Stimulated activated memory B cell treated with anti-CD40 and anti-IgM and Interleukin-4, amounts not matched to agents 10 μg/mL and 1 μg/mL and 100 μg/mL, for 72 hours (primary cell): Measurements from ENCODE around the gene HCST.

Source experiments
- ATAC-seq: fragments of 150-1000 bp; cut with Tn5 transposase; 2 replicates; pipeline ENCODE4 v1.10.0; 2021
- H3K27ac Mint-ChIP-seq: one replicate; pipeline ENCODE4 v1.8.0; 2022; ENCODE audit warnings: mild to moderate bottlenecking, mixed read lengths
- H3K27me3 Mint-ChIP-seq: one replicate; pipeline ENCODE4 v1.8.0; 2022; ENCODE audit warnings: mixed read lengths
- H3K36me3 Mint-ChIP-seq: one replicate; pipeline ENCODE4 v1.8.0; 2022; ENCODE audit warnings: mixed read lengths
- H3K4me1 Mint-ChIP-seq: one replicate; pipeline ENCODE4 v1.8.0; 2022; ENCODE audit warnings: mixed read lengths
- H3K4me3 Mint-ChIP-seq: one replicate; pipeline ENCODE4 v1.8.0; 2022; ENCODE audit warnings: mild to moderate bottlenecking, moderate library complexity, mixed read lengths
- H3K9me3 Mint-ChIP-seq: one replicate; pipeline ENCODE4 v1.8.0; 2022; ENCODE audit warnings: mixed read lengths

Gene HCST, protein sequence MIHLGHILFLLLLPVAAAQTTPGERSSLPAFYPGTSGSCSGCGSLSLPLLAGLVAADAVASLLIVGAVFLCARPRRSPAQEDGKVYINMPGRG

DNA sequence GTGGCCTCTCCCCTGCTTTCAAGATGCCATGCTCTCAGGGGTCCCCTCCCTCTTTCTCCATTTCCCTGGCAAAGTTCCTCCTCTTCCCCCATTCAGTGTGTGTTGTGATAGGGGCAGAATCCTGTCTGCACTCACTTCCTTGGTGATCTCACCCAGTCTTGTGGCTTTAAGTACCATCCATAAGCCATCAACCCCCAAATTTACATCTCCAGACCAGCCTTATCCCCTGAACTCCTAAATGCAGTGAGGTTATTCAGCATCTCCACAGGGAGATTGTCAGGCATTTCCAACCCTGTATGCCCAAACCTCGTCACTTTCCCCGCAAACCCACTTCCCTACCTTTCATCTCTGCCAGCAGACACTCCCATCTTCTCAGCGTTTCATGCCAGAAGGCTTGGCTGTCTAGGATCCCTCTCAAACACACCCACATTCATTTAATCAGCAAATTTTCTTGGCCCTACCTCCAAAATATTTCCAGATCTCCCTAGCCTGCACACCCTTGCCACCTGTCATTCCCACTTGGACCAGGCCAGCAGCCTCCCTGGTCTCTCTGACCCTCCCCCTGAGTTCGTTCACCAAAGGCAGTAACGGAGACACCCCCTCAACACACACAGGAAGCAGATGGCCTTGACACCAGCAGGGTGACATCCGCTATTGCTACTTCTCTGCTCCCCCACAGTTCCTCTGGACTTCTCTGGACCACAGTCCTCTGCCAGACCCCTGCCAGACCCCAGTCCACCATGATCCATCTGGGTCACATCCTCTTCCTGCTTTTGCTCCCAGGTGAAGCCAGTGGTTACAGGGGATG, at the start of gene HCST:
Gene HCST, plus strand, starts transcription at position 676 of the 808 bp plus-strand sequence. Its CDS starts 65 bp downstream, at position 741.
- peaks cover 32% of the 10 kb centered on the region for H3K36me3 Mint-ChIP-seq
- peak within 1 kb of the TSS; percentile 99 for H3K27ac Mint-ChIP-seq
- H3K27me3 Mint-ChIP-seq: no peaks in the 10 kb centered on the region
- H3K9me3 Mint-ChIP-seq: no peaks in the 10 kb centered on the region
- peaks cover 73% of the 10 kb centered on the region for H3K4me1 Mint-ChIP-seq
- ATAC-seq: no peak
- peak within 1 kb of the TSS; percentile 85 for H3K4me3 Mint-ChIP-seq

DNA sequence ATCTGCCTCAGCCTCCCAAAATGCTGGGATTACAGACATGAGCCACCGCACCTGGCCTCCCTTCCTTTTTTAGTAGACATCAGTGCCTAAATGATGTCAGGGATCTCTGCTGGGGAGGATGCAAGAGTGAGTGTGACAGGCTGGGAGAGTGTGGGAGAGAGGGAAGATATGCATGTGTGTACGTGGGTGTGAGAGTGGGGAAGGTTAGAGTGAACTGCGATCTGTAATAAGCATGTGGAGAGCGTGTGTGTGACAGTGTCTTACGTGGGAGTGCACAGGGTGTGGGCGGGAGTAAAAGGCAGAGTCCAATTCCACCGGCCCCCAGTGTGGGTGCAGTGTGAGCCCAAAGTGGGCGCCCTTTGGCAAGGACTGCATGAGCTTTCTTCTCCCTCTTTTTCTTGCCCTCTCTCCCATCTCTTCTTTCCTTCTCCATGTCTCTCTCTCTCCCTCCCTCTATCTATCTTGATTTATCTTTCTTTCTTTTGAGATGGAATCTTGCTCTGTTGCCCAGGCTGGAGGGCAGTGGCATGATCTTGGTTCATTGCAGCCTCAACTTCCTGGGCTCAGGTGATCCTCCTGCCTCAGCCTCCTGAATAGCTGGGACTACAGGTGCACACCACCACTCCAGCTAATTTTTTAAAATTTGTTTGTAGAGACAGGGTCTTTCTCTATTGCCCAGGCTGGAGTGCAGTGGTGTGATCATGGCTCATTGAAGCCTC, 49.1 kb upstream of the HCST start:
- Mint-ChIP-seq H3K27ac (no peak overlapping the region), H3K27me3 (peaks cover 86% of the 10 kb centered on the region), H3K4me3 (no peak overlapping the region), H3K4me1 (peaks cover 12% of the 10 kb centered on the region), H3K36me3 (no peaks in the 10 kb centered on the region), H3K9me3 (no peaks in the 10 kb centered on the region)
- ATAC-seq: no peak

DNA sequence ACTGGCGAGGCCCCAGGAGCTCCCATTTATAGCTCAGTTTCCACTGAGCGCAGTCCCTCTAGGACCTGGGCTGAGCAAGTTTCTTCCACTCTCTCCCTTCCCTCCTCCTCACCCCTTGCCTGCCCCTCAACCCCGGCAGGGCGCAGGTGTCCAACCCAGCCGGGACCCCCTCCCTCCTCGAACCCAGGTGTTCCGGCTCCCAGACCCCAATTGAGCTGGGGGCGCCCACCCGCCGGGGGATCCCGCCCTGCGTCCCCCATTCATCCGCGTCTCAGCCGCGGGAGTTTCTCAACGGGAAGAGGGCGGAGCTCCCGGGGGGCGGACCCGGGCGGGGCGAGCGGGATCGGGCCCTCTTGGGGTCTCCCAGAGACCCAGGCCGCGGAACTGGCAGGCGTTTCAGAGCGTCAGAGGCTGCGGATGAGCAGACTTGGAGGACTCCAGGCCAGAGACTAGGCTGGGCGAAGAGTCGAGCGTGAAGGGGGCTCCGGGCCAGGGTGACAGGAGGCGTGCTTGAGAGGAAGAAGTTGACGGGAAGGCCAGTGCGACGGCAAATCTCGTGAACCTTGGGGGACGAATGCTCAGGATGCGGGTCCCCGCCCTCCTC, 45.7 kb upstream of the HCST start, which contains the start of gene KIRREL2:
Gene KIRREL2, plus strand, starts transcription at position 366 of the 604 bp plus-strand sequence. Its CDS starts 209 bp downstream, at position 575.
- Mint-ChIP-seq H3K4me3 (peak within 1 kb of the TSS; percentile 72), H3K9me3 (no peaks in the 10 kb centered on the region), H3K27ac (no peak within 1 kb of the TSS), H3K36me3 (no peaks in the 10 kb centered on the region), H3K27me3 (peaks cover 89% of the 10 kb centered on the region), H3K4me1 (peaks cover 17% of the 10 kb centered on the region)
- peak; percentile 40 for ATAC-seq

DNA sequence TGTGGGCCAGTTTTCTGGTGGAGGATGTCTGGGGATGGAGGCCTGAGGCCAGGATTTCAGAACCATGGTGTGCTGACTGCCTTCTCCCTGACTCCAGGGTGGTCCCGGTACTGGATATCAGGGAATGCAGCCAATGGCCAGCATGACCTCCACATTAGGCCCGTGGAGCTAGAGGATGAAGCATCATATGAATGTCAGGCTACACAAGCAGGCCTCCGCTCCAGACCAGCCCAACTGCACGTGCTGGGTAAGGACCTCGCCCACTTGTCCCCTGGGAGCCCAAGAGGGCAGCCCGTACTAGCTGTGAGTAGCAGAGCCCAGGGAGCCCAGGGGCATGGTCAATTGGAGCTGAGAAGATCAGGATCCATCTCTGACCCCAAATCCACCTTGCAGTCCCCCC, 44.0 kb upstream of the HCST start:
- Mint-ChIP-seq H3K36me3 (no peaks in the 10 kb centered on the region), H3K27ac (no peak overlapping the region), H3K27me3 (peaks cover 87% of the 10 kb centered on the region), H3K4me3 (no peak overlapping the region), H3K4me1 (peaks cover 18% of the 10 kb centered on the region), H3K9me3 (no peaks in the 10 kb centered on the region)
- no peak for ATAC-seq

DNA sequence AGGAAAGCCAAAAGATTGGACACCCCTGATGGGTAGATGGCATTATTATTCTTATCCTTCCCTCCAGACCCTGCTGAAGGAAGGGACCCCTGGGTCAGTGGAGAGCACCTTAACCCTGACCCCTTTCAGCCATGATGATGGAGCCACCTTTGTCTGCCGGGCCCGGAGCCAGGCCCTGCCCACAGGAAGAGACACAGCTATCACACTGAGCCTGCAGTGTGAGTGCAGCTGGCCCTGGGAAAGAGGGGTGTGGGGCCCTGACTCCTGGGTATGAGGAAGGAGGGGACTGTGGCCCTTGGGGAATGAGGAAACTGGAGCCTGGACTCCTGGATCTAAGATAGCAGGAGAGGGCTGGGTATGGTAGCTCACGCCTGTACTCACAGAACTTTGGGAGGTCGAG, 42.9 kb upstream of the HCST start:
- no peak for ATAC-seq
- H3K4me3 Mint-ChIP-seq: no peak overlapping the region
- no peaks in the 10 kb centered on the region for H3K36me3 Mint-ChIP-seq
- peaks cover 87% of the 10 kb centered on the region for H3K27me3 Mint-ChIP-seq
- H3K27ac Mint-ChIP-seq: no peak overlapping the region
- peaks cover 18% of the 10 kb centered on the region for H3K4me1 Mint-ChIP-seq
- no peaks in the 10 kb centered on the region for H3K9me3 Mint-ChIP-seq

DNA sequence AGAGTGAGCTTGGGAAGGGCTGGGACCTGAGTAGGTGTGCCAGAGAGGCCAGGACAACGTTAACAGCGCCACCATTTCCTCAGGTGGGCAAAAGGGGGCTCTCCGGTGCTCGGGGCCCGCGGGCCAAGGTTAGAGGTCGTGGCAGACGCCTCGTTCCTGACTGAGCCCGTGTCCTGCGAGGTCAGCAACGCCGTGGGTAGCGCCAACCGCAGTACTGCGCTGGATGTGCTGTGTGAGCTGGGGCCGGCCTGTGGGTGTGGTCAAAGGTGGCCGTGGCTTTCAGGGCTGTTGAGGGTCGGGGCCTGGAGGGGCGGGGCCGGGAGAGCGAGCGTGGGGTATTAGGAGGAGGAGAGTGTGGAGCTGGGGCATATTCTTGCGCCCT, 41.9 kb upstream of the HCST start:
- H3K36me3 Mint-ChIP-seq: no peaks in the 10 kb centered on the region
- H3K9me3 Mint-ChIP-seq: no peaks in the 10 kb centered on the region
- no peak overlapping the region for H3K27ac Mint-ChIP-seq
- no peak for ATAC-seq
- peaks cover 18% of the 10 kb centered on the region for H3K4me1 Mint-ChIP-seq
- no peak overlapping the region for H3K4me3 Mint-ChIP-seq
- H3K27me3 Mint-ChIP-seq: peaks cover 87% of the 10 kb centered on the region

DNA sequence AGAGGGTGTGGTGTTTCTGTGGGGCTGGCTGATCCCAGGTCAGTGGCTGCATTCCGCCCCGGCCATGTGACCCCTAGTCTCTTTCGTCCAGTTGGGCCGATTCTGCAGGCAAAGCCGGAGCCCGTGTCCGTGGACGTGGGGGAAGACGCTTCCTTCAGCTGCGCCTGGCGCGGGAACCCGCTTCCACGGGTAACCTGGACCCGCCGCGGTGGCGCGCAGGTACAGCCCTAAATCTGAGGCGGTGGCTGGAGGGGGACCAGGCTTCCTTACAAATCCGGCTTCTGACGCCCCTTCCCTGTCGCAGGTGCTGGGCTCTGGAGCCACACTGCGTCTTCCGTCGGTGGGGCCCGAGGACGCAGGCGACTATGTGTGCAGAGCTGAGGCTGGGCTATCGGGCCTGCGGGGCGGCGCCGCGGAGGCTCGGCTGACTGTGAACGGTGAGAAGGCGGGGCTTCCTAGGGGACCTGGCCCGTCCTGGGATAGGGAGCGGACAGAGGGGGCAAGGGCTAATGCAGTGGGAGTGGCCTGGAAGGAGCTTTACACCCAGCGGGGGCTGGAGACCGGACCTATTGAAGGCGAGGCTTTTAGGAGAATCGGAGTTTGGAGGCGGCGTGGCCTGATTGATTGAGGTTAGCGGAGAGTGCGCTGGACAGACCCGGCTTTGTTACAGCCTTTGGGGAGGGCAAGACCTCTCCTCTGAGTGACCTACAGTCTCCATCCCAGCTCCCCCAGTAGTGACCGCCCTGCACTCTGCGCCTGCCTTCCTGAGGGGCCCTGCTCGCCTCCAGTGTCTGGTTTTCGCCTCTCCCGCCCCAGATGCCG, 41.3 kb upstream of the HCST start:
- H3K4me3 Mint-ChIP-seq: no peak overlapping the region
- no peaks in the 10 kb centered on the region for H3K9me3 Mint-ChIP-seq
- no peak overlapping the region for H3K27ac Mint-ChIP-seq
- ATAC-seq: no peak
- peaks cover 89% of the 10 kb centered on the region for H3K27me3 Mint-ChIP-seq
- H3K36me3 Mint-ChIP-seq: no peaks in the 10 kb centered on the region
- H3K4me1 Mint-ChIP-seq: peaks cover 18% of the 10 kb centered on the region

DNA sequence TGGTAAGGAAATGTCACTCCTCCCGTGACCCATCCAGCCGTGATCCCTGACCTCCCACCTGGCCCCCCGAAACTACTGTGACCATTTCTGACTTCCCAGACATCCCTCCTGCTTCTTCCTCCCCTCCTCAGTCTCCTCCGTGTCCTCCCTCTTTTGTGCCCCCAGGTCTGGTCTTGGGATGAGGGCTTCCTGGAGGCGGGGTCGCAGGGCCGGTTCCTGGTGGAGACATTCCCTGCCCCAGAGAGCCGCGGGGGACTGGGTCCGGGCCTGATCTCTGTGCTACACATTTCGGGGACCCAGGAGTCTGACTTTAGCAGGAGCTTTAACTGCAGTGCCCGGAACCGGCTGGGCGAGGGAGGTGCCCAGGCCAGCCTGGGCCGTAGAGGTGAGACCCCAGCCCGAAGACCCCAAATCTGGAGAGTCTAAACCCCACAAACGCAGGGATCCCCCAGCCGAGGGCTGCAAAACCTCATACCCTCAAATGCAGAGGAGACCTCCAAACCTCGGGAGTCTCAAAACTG, 40.6 kb upstream of the HCST start:
- Mint-ChIP-seq H3K36me3 (no peaks in the 10 kb centered on the region), H3K4me3 (no peak overlapping the region), H3K27ac (no peak overlapping the region), H3K9me3 (no peaks in the 10 kb centered on the region), H3K4me1 (peaks cover 17% of the 10 kb centered on the region), H3K27me3 (peaks cover 93% of the 10 kb centered on the region)
- ATAC-seq: no peak

DNA sequence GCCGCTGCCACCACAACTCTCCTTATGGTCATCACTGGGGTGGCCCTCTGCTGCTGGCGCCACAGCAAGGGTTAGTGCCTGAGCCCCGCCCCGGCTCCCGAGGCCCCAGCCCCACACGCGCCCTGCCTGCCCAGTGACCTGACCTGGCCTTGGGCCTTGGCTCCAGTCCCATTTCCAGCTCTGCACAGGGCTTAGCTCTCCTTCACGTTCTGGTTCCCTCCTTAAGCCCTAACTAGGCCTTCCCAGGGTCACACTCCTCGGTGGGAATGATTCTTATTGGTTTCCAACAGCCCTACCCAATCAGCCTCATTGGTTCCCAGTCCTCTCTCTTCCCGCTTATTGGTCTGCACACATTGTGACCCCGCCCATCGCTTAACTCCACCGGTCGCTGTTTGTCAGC, 39.8 kb upstream of the HCST start:
- H3K27me3 Mint-ChIP-seq: peaks cover 94% of the 10 kb centered on the region

DNA sequence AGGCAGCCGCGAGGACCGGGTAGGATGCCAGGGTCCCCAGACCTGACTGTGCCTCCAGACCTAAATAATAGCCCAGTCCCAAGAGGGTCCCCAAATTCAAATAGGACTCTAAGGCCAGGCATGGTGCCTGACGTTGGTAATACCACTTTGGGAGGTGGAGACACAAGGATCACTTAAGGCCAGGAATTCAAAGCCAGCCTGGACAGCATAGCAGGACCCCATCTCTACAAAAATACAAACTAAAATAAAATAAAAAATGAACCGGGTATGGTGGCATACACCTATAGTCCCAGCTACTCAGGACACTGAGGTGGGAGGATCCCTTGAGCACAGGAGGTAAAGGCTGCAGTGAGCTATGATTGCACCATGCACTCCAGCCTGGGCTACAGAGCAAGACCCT, 39.3 kb upstream of the HCST start:
- Mint-ChIP-seq H3K27ac (no peak overlapping the region), H3K9me3 (no peaks in the 10 kb centered on the region), H3K4me3 (no peak overlapping the region), H3K27me3 (peaks cover 95% of the 10 kb centered on the region), H3K36me3 (no peaks in the 10 kb centered on the region), H3K4me1 (peaks cover 11% of the 10 kb centered on the region)
- ATAC-seq: no peak

More for the DNA sequence above, 39.8 kb upstream of the HCST start:
- Mint-ChIP-seq H3K4me3 (no peak overlapping the region), H3K27ac (no peak overlapping the region), H3K36me3 (no peaks in the 10 kb centered on the region), H3K4me1 (peaks cover 11% of the 10 kb centered on the region), H3K9me3 (no peaks in the 10 kb centered on the region)
- ATAC-seq: no peak

DNA sequence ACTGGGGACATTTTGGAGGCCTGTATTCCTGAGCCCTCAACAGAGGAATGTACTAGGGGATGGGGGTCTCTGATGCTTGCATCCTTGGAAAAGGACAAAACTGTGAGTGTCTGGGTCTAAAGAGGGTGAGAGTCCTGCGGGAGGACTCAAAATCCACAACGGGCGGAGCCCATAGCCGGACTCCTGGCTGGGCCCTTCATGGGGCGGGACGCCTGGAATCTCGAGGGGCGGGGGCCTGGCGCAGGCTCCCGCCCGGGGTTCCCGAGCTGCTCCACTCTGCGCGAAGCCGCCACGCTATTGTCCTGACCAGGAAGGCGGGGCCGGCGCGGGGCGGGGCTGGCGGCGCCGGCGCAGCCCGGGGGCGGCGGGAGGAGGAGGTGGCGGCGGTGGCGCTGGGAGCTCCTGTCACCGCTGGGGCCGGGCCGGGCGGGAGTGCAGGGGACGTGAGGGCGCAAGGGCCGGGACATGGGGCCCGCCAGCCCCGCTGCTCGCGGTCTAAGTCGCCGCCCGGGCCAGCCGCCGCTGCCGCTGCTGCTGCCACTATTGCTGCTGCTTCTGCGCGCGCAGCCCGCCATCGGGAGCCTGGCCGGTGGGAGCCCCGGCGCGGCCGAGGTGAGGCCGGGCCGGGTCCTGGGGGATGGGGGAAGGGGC, 34.0 kb upstream of the HCST start, which contains the start of gene APLP1:
Gene APLP1, plus strand, starts transcription at position 403 of the 651 bp plus-strand sequence. Its CDS starts 63 bp downstream, at position 466.
- peaks cover 19% of the 10 kb centered on the region for H3K4me1 Mint-ChIP-seq
- no peak within 1 kb of the TSS for H3K27ac Mint-ChIP-seq
- peak within 1 kb of the TSS; percentile 50 for H3K4me3 Mint-ChIP-seq
- peak; percentile 80 for ATAC-seq
- H3K27me3 Mint-ChIP-seq: peaks cover 84% of the 10 kb centered on the region
- peaks cover 5% of the 10 kb centered on the region for H3K9me3 Mint-ChIP-seq
- H3K36me3 Mint-ChIP-seq: peaks cover 7% of the 10 kb centered on the region

DNA sequence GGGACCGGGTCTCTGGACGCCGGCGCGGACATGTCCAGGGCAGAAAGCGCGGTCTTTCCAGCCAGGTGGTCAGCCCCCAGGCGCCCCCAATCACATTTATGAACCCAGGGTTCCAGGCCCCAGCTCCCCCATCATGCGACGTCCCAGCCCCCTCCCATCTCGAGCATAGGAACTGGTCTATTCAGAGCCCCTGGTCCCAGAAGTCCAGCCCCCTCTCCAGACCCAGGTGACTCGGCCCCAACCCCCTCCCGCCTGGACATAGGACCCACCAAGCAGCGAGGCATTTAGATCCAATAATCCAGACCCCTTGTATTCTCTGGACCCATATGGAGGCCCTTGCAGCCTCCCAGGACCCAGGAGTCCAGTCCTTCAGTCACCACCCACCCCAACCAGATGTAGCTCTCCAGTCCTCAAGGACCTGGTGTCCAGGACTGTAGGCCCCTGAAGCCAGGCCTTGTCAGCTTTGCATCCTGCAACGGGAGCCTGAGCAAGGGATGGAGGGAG, 33.5 kb upstream of the HCST start:
- no peak for ATAC-seq
- H3K36me3 Mint-ChIP-seq: peaks cover 7% of the 10 kb centered on the region
- H3K27ac Mint-ChIP-seq: no peak overlapping the region
- H3K27me3 Mint-ChIP-seq: peaks cover 87% of the 10 kb centered on the region
- peaks cover 19% of the 10 kb centered on the region for H3K4me1 Mint-ChIP-seq
- H3K4me3 Mint-ChIP-seq: peak overlapping the region; percentile 50
- peaks cover 5% of the 10 kb centered on the region for H3K9me3 Mint-ChIP-seq

DNA sequence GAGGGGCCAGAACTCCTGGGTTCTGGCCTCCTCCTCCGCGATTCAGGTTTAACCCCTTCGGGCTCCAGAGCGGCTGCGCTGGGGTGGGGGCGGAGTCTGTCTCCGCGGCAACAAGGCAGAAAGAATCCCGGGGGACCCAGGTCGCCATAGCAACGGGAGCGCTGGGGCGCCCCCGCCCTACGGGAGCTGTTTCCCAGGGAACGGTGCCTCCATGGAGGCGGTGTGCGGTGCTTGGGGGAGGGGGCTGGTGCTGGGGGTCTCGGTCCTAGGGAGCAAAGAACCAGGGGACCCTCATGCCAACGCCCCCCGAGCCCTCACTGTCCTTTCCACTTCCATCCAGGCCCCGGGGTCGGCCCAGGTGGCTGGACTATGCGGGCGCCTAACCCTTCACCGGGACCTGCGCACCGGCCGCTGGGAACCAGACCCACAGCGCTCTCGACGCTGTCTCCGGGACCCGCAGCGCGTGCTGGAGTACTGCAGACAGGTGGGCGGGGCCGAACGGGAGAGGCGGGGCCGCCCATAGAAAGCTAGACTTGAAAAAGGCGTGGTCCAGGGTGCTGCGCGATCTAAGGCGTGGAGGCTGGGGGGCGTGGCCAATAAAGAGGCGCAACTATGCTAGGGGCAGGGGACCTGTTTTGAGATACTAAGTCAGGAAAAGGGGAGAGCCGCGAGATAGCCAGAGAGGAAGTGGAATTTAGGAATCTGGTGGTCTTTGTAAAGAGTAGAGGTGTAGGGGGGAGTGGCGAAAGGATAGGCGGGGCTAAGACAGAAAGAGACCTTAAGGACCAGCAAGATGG, 32.8 kb upstream of the HCST start:
- Mint-ChIP-seq H3K27me3 (peaks cover 87% of the 10 kb centered on the region), H3K36me3 (peaks cover 7% of the 10 kb centered on the region), H3K9me3 (peaks cover 5% of the 10 kb centered on the region), H3K4me3 (peak overlapping the region; percentile 67), H3K4me1 (peaks cover 19% of the 10 kb centered on the region), H3K27ac (no peak overlapping the region)
- ATAC-seq: peak; percentile 79
